ENCODE data around the gene GREB1.

The GREB1 gene

DNA sequence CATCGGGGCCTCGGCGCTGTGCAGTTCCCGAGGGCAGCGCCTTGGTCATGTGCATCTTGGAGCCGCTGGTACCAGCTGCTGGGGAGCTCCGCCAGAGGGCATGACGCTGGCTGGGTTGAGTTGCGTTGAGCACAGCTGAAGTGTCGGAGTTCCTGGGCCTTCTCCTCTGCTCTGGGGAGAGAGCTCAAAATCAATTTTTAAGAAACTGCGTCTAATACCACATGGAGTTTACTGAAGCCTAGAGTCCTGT lies 48.7 kb downstream of the GREB1 start:
- no peak for DNase-seq

DNA sequence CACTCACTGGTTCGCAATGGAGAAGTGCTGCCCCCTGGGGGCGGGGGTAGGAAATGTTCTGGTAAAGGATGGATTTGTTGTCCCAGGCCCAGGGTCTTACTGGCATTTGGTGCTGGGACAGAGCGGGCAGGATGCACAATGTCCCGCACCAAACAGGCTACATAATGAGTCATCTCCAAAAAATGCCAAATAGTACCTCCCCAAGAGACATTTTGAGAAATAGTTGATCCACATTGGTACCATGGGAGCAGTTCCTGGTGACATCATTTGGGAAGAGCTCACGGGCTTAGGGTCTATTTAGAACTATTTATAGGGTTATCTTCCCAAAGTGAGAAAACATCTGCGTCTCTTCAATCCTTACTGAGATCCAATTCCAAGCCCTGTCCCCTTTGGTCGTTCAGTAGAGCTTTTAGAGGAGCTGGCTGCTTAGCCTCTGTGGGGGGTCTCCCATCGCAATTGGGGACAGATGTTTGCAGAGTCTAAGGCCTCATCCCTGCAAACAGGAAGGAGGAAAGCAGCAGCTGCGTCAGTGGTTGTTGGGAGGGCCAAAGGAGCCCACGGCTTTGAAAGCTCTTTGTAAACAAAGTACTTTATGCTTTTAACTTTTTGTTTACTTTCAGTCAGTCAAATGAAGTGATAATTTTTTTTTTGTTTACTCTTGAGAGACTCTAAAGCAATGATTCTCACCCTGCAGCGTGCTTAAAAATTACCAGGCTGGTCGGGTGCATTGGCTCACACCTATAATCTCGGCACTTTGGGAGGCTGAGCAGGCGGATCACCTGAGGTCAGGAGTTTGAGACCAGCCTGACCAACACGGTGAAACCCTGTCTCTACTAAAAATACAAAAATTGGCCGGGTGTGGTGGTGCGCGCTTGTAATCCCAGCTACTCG lies 49.3 kb downstream of the GREB1 start:
- DNase-seq = no peak

DNA sequence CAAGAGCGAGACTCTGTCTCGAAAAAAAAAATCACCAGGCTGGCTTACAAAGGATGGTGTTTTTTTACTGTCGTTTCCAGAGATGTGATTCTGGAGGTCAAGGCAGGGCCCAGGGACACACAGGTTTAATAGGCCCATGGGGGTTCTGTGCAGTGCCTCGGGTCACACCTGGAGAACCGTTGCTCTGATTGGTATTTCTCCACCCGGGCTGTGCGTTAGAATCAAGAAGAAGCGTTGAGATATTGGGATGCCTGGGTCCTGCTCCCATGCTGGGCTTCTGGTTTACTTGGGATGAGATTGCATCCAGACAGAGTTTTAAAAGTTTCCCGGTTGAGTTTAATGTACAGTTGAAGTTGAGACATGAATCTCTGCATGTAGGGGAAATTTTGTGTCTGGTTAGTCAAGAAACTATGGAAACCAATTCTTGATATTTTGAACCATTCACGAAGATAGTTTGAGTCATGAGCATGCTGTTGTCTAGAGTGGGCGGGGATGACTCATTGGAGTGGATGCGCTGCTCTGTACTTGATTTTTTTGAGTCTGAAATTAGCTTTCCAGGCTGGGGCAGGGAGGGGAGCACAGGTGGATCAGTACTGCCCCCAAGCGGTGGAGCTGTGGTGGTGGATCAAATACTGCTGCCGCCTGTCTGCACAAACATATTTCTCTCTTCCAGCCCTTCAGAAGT lies 50.1 kb downstream of the GREB1 start:
- DNase-seq = no peak

DNA sequence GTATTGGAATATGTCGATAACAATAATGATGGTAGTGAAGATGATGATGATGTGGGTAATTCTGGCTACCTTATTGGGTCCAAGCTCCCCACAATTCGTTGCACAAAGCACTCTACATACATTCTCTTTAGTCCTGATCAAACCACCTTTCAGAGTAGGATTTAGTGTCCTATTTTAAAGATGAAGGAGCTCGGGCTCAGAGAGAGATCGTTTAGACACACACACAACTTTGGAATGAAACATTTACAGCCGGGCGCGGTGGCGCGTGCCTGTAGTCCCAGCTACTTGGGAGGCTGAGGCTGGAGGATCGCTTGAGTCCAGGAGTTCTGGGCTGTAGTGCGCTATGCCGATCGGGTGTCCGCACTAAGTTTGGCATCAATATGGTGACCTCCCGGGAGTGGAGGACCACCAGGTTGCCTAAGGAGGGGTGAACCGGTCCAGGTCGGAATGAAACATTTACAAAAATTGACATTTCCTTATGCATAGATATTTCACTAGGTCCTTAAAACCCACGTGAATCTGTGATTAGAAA lies 50.7 kb downstream of the GREB1 start:
- no peak for DNase-seq

DNA sequence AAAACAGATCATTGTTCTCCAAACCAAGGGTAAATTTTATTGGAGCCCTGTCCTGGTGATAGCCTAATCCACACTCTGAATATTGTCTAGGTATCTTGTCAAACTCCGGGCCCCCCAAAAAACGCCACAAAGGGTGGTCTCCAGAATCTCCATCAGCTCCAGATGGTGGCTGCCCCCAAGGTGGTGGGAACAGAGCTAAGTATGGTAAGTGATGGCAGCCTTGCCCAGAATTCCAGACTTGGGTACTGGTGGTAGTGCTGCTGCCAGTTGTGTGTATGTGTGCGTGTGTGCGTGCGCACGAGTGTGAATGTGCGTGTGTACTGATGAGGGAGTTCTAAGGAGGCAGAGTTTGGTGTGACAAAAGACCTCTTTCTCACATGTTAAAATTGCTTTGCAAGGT lies 51.2 kb downstream of the GREB1 start:
- DNase-seq = no peak

DNA sequence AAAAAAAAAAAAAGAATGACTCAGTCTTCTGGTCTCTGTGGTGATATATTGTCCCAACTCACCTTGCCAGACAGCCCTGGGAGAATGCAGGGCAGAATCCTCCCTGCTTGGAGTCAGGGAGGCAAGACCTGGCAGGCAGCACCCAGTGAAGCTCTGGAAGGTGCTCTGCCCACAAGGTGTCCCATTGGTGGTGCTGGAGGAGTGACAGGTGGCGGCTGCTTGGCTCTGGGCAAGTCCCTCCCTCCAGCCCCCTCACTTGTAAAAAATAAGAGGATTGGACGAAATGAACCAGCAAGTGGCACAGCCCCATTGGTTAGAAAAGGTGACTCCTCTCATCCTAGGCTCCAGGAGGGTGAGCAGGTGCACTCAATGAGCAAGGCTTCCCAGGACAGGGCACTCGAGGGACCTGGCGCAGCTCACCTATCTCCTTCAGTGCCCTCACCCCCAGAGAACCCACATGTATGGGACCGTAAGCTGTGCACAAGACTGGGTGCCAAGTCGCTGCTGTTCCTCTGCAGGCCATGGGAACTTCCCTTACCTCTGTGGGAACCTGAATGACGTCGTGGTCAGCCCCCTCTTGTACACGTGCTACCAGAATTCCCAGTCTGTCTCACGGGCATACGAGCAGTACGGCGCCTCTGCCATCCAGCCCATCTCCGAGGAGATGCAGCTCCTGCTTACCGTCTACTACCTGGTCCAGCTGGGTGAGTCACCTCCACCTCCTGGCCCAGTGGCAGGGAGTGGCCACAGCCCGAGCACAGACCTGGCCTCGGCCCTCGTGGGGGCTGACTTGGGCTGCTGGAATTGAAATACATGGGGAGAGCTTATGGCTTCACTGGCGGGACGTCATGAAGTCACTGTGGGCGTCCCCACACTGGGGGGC lies 54.6 kb downstream of the GREB1 start:
- DNase-seq = no peak

DNA sequence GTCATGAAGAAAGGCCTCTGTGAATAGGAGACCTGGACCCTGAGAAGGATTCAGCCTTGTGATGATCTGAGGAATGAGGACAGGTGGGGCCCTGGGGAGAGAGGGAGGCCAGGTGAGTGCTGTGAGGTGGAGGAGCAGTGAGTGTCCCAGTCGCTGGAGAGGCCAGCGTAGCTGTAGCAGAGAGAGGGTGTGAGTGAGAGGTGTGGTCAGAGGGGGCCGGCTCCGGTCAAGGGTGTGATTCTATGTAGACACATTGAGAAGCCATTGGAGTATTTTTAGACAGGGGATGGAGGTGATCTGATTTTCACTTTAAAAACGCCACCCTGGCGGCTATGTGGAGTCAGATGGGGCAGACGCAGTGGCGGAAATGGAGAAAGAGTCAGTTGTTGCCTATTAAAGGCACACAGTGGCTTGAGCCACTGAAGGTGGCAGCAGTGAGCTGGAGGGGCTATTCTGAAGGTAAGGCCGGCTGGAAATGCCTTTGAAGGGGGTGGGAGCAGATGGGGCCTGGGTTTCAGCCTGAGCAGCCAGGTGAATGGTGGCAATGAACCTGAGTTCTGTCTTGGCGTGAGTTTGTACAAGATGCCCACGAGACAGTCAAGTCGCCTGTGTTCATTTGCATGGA lies 55.6 kb downstream of the GREB1 start:
- no peak for DNase-seq

DNA sequence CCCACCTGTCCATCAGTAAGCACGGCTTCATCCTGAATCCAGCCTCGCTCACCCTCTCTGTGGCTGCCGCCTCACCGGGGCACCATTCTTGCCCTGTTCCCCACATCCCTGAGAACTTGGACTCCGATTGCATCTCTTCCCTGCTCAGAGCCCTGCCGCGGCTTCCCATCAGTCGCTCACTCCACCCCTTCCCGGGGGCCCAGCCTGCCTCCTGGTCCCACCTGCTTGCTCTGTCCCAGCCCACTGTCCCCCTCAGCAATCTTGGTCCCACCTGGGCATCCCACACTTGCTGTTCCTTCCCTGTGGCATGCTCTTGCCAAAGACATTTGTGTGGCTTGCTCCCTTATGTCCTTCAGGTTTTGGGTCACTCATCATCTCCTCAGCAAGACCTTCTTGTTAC lies 56.3 kb downstream of the GREB1 start:
- no peak for DNase-seq

DNA sequence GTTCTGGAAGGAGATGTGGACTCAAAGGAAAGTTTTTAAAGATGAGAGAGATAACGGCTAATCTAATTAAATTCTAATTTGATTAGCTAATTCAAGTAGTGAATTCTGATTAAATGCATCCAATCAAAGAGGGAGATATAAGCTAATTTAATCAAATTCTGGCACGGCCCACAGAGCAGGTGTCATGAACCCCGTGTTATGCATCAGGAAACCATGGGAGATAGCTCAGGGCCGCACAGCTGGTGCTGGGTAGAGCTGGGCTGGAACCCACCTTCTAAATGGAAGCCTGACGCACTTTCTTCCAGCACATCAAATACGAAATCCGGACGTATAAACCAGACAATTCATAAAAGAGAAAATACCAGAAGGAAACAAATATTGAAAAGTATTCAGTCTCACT lies 57.2 kb downstream of the GREB1 start:
- DNase-seq = no peak

DNA sequence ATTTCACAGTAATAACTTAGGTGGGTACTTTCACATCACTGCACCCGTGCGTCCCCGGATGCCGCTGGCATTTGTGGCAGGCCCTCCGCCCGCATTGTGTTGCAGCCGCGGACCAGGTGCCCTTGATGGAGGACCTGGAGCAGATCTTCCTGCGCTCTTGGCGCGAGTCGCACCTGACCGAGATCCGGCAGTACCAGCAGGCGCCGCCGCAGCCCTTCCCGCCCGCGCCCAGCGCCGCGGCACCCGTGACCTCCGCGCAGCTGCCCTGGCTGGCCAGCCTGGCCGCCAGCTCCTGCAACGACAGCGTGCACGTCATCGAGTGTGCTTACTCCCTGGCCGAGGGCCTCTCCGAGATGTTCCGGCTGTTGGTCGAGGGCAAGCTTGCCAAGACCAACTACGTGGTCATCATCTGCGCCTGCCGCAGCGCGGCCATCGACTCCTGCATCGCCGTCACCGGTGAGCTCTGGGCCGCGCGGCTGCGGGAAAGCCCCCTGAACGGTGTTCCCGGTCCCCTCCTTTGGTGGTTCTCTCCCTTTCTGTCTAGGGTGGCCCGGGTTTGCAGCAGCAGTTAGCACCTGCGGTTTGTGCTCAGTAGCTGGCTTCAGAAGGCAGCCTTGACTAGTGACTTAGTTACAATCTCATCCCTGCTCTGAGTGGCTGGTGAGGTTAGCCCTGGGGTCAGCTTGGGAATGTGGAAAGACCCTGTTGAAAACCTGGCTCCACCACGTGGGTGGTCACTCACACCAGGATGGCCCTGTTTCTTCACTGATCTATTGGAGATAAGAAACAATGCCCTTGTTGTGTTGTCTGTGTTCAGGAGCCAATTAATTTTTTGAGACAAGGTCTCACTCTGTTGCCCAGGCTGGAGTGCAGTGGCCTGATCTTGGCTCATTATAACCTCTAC lies 59.1 kb downstream of the GREB1 start:
- no peak for DNase-seq

DNA sequence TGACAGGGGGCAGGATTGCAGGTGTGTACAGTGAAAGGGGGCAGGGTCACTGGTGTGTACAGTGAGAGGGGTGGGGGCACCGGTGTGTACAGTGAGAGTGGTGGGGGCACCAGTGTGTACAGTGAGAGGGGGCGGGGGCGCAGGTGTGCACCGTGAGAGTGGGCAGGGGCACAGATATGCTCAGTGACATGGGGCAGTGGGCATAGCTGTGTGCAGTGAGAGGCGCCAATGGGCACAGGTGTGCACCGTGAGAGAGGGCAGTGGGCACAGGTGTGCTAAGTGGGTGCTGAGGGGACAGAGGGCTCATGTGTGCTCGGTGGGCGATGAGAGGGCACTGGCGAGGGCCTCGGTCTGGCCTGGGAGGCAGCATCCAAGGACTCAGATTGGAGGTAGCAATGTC lies 63.0 kb downstream of the GREB1 start:
- DNase-seq = no peak

DNA sequence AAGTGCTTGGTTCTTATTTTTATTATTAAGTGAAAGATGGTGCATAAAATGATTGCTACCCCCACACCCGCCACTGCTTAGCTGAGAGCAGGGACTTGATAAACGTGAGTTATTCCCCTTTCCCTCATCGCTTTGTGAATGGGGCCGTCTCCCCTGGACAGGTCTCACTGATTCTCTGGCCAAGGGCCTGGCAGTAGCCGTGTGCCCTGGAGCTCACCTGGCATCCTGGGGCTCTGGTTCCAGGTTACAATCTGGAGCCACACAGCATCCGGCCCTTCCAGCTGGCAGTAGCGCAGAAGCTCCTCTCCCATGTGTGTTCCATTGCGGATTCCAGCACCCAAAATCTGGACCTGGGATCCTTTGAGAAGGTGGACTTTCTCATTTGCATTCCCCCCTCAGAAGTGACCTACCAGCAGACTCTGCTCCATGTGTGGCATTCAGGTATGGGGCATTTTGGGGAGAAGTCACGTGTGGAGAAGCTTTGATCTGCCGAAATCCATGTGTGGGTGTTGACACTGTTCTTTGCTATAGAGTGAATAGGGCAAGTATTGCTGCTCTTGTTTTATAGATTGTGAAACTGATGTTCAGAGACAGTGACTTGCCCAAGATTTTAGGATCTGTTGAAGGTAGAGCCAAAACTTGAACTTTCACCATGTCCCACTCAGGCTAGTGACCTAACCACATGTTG lies 63.8 kb downstream of the GREB1 start:
- no peak for DNase-seq

DNA sequence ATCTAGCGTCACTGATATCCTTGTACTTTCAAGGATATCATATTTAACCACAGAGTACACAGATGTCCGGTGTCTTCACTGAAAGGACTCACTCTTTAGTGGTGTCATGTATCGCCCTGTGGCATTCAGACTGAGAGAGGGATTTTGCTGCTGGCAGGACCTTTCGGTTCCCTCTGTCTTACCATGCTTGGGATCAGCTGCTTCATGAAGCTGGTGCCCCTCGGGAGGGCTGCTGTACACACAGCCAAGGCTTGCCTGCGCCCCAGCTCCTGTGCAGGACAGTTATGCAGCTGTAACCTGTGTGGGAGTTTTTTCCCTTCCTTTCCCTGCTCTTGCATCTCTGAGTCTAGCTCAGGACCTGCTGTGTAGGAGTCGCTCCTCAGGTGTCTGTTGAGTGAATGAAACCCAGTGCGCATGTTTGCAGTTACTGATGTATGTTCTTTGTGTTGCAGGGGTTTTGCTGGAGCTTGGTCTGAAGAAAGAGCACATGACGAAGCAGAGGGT lies 64.4 kb downstream of the GREB1 start:
- no peak for DNase-seq

DNA sequence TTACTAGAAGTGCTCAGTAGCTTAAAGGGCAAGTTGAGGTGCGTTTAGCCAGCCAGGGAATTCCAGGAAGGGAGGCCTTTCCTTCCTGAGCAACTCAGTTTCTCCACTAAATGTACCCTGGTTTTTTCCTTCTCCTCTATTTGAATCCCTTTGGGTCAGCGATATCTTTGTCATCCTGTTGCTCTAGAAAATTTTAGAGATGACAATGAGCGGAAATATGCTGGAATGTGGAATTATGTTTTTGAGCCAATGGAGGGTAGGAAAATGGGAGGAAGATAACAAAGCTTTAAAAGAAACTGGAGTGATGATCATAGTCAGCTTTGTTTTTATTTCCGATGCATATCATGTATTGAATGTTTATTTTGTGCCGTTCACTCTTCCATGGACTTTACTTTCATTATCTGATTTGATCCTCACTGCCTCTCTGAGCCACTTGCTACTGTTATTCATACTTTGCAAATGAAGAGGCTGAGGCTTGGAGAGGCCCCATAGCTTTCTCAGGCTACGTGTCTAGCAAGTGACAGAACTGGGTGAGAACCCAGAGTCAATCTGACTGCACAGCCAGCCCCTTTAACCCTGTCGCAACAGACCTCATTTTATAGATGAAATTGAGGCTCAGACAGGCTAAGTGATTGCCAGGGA lies 68.8 kb downstream of the GREB1 start:
- DNase-seq = no peak

DNA sequence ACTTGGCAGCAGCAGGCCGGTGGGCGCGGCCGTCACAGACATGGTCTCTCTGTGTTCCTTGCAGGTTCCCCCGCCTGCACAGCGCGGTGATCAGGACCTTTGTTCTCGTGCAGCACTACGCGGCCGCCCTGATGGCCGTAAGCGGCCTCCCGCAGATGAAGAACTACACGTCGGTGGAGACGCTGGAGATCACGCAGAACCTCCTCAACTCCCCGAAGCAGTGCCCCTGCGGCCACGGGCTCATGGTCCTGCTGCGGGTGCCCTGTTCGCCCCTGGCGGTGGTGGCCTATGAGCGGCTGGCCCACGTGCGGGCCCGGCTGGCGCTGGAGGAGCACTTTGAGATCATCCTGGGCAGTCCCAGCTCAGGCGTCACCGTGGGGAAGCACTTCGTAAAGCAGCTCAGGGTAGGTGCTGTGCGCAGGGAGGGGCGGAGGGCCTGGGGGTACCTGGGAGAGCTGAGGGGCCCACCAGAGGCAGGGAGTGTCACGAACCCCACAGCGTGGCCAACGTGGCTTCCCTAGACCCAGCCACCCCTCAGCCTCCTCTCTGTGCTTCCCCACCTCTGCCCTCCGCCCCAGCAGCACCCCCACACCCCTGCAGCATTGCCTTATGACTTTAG lies 76.9 kb downstream of the GREB1 start:
- no peak for DNase-seq

DNA sequence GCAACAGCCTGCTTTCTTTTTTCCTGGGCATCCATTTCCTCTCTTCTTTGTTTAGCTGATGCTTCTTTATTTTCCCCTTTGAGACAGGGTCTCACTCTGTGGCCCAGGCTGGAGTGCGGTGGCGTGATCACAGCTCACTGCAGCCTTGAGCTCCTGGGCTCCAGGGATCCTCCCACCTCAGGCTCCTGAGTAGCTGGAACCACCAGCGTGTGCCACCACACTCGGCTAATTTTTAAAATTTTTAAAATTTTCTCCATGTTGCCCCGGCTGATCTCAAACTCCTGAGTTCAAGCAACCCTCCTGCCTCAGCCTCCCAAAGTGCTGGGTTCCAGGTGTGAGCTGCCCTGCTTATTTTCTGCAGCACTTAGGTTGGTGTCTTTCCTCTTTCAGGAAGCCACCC lies 77.4 kb downstream of the GREB1 start:
- DNase-seq = no peak

DNA sequence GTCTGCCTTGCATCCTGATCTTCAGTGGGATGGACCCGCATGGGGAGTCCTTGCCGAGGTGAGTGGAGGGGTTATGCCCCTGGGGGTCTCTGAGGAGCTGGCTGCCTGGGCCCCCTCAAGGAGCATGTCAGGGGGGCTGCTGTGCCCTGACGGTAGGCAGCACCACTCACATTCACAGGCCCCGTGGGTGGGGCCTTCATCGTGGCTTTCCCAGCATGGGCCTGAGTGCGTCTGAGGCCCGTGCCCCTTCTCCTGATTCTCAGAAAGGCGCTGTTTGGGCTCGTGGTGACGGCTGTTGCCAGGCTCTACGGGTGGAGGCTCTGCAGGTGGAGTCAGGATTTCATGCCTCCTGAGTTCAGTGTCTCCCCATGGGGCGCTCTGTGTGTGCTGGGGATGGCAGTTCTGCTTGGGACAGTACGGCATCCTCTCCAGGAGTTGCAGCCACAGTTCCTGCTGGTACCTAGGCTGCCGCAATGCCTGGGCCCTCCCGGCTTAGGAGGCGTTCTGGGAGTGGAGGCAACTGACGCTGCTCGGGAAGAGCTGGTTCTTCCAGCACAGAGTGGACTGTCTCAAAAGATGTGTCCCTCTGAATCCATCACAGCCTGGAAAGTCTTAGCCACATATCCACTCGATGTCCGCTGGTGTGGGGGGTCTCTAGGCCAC lies 78.8 kb downstream of the GREB1 start:
- no peak for DNase-seq

DNA sequence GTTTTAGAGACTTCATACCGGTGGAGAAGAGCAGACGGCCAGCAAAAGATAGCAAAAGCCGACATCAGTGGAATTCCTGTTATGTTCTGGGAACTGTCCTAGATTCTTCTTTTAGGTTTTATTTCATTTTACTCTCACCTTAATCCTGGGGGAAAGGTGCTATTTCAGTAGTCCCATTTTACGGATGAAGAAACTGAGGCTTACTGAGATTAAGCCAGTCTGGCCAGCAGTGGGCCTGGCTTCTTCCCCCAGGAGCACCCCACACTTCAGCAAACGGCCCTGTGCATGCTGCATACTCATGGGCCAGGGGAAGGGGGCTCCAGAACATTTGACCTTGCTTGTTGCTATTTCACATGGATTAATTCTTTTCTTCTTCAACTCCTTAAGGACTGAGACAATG lies 79.5 kb downstream of the GREB1 start:
- DNase-seq = no peak

DNA sequence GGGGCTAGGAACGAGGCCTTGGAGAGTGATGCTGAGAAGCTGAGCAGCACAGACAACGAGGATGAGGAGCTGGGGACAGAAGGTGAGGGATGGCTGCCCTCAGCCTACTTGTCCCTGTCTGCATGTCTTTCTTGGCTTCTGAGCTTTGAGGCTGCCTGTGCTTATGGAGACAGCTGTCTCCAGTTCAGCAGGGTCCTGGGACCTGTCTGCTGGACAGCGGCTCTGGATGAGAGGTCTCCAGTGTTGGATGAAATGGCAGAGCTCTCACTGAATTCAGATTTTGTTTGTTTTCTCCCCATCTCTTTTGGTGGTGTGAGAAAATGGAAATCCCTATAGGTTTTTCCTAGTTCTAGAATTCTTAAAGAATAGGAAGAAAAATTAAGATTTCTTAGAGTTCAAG lies 81.4 kb downstream of the GREB1 start:
- DNase-seq = no peak

Data from GF-D8 (cell line).